GM19099 (cell line): ENCODE measurements around the gene GCNA.

Experiments
- POLR2A ChIP-seq: IDR thresholded peaks from 3 replicates; pipeline ENCODE4 v1.6.1; 2011; ENCODE audit warnings: low read depth; ENCODE audit not compliant: insufficient read length; ENCODE audit errors: extremely low read depth

The GCNA gene

DNA sequence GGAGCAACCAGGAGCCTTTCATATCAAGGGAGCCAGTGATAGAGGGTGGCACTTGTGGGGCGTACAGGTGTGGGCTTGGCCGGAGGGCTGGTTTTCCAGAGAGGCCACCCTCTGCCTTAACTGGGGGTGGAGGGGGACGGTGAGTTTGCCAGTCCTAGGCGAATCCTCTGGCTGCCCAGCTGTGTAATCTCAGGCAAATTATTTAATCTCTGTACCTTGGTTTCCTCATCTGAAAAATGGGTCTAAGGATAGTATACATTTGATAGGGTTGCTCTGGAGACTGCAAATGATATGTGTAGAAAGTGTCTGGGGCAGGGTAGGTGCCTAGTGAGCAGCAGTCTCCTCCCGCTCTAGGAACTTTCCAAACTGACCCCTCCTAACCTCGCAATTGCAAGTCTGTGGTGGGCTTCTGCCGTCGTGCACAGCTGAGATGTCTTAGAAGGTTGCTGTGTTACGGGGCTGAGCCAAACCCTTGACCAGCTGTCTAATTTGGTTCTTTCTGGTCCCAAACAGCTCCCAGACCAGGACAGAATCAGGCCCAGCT is 43.9 kb downstream of the GCNA start:
- no peak for TF ChIP-seq POLR2A

DNA sequence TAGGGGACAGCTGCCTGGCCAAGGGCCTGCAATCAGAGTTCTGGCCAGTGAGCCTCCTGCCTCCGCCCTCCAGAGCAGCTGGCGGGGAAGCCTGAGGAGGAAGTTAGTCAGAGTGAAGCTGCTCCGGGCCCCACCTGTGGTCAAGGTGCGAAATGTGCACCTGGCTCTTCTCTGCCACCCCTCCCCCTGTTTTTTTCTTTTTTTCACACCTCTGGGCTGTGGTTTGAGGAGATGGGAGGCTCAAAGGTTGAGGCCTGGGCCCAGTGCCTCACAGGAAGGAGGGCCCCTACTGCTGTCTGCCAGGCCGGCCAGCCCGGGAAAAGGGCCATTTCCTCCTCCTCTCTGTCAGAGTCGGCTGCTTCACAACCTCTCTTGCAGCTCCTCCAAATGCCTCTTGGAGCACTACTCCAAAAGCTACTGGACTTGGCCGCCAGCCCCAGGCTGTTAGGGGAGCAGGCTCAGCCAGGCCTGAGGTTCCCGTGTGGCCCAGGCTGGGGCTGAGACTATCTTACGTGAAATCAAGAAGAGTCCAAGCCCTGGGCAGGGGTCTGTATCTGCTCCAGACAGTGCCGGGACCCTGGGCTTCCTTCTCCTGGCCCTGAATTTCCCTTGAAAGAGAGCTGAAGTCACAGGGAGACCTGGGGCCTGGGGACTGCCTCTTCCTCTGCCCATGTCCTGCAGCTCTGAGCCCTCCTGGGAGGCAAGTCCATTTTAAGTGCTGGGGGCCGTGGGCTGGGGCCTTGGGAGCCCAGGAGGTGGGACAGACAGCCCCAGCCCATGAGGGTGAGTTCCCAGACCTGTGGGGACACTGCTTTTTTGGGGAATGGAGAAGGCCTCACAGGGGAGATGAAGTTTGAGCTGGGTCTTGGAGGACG is 44.6 kb downstream of the GCNA start:
- TF ChIP-seq POLR2A = peak; percentile 54

DNA sequence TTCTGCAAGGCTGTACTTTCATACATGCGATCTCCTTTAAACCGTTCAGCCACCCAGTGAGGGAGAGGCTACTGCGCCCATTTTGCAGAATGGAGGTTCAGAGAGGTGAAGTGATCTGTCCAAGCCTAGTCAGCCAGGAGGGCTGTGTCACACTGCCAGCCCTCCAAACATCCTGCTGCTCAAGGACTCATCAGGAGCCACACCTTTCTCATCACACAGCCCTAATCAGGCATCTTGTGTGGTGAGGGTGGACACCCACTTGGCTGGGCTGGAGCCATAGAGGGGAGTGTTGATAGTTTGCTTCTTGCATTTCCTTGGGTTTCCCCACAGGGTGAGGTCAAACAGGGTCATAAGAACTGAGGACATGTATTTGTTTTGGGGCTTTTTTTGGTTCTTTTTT is 45.5 kb downstream of the GCNA start:
- no peak for TF ChIP-seq POLR2A

DNA sequence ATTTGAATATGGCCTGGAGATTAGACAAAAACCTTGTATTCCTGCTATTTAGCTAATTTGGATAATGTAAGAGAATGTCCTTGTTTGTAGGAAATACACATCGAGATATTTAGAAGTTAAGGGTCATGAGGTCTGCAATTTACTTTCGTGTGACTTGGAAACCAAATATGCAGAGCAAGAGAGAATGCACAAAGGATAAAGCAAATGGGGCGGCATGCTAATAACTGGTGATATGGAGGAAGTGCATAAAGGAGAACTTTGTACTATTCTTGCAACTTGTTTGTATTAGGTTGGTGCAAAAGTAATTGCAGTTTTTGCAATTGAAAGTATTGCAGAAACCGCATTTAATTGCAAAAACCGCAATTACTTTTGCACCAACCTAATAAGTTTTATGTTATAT is 47.2 kb downstream of the GCNA start:
- TF ChIP-seq POLR2A = no peak

DNA sequence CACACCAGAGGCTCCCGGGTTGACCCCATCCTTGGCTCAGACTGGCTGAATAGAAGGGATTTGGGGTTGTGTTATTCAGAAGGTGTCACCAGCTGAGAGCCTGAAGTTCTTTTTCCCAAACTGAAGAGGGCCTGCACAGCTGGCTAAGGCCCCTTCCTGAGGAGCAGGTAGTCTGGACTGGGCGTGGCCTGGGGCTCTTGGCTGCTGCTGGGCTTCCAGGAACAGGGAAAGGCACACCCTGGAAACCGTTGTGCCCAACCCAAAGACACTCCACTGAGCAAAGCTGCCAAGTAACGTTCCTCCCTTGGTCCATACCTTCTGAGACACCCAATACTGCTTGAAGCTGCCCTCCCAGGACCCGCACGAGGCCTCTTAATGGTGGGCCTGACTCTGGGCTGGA is 48.3 kb downstream of the GCNA start:
- no peak for TF ChIP-seq POLR2A

DNA sequence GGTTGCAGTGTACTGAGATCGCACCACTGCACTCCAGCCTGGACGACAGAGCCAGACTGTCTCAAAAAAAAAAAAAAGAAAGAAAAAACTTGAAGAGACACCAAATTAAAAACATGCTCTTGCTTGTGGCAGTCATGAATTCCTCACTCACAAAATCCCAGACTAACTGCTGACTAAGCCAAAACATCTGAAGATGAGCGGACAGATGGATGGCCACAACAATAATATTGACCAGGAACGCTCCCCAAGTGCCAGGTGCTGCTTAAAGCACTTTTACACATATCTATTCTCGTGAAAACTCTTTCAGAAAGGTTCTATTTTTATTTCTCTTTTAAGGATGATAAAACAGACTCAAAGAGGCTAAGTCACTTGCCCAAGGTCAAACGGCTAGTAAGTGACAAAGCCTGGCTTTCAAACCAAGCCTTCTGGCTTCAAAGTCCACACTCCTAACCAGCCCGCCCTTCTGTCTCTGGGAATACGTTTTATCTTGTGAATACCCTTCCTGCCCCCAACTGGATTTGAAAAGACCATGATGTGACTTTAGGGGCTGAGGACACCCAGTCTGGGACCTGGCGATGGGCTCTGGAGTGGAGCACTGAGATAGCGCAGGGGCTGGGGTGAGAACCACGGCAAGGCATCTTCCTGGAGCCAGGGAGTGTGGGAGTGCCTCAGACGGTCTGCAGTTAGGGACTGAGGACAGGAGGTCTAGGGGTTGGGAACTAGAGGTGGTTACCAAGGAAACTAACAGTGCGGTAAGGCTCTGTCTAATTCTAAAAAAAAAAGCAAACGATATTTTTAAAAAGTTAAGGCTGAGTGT is 49.6 kb downstream of the GCNA start:
- TF ChIP-seq POLR2A = no peak

DNA sequence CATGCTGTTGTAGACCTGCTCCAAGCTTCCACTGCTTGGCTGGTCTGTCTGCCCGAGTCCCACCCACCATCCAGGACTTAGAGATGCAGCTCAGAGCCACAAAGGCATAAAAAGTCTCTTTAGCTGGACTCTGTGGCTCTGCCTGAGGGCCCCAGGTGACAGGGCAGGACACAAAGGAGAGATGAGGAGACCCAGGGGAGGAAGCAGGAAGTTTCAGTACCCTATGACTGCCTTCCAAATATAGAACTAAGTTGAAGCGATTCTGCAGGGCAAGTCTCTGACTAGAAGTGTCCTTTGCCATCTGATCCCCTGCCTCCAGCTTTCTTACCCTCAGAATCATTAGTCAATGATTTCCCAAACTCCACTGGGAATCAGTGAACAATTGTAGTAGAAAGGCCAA is 51.2 kb downstream of the GCNA start:
- TF ChIP-seq POLR2A = no peak

DNA sequence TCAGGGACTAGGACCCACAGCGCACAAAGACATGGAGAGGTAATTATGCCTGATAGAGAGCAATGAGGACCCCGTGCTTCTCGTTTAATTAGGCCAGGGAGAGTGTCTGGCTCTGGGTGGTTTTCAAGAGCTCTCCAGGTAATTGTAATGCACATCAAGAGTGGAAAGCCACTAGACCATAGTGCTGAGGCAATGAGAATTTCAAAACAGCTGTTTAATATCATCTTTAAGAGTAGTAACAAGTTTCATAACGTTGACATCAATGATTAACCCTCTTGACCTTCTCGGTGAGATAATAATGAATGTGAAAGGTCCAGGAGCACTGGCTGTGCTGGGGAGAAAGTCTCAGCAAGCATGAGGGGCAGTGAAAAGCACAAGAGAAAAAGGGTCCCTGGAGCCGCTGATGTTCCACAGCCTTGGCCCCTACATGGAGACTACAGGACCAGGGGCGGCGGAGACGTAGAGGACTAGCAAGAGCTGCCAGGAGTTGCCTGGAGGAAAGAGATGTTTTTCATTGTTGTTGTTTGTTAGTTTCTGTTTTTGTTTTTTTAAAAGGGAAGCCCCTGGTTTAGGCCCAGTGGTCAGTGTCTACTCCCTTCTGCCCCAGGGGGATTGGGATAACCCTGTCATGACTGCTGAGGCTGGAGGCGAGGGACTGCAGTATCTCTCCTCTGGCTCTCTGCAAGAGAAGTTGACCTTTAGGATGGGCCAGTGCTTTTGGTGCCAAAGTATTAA is 54.9 kb downstream of the GCNA start:
- TF ChIP-seq POLR2A = no peak

DNA sequence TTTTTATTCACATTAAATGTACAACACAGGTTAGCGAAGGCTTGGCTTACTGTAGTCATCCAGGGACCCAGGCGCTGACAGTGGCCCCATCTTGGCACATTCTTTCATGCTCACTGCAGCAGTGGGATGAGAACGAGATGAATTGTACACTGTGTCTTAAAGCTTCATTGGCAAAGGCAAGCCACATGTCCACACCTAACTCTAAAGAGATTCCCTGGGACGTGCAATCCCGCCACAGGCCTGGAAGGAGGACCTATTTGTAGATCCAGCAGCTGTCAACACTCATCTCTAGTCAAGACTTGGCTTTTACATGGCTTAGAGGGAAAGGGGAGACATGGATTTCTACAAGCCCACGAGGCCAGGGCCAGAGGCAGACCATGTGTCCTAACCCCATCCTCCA is 56.1 kb downstream of the GCNA start:
- TF ChIP-seq POLR2A = no peak

DNA sequence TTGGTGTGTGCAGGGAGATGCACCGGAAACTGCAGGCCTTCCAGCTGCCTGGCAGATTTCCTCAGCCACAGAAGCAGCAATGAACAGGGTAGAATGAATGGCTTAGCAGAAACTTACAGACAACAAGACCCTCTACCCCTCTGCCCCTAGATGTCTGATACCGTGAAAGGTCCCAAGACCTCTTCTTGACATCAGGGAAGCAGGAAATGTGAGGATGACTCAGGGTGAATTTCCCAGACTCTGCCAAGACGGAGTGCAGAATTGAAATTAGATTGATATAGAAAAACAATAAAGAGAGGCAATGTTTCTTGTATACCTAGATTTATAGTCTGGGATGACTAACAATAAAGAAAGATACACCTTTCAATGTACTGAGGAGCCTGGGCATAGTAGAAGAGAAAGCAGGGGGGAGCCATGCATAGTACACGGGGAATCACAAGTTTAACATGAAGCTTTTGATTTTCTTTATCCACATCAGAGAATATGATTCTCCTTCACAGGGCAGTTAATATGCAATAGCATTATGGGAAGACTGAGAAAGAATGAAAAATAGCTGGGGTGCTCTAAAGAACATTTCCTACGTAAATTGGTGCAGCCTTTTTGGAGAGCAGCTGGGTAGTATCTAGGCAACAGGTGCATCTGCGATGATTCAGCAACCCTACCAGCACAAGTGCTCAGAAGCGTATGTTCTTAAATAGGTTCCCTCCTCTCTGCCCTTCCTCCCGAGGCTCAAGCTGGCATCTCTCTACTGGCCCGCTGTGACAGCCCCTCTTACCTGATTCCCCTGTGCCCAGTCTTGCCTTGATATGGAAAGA is 58.4 kb downstream of the GCNA start:
- TF ChIP-seq POLR2A = no peak

DNA sequence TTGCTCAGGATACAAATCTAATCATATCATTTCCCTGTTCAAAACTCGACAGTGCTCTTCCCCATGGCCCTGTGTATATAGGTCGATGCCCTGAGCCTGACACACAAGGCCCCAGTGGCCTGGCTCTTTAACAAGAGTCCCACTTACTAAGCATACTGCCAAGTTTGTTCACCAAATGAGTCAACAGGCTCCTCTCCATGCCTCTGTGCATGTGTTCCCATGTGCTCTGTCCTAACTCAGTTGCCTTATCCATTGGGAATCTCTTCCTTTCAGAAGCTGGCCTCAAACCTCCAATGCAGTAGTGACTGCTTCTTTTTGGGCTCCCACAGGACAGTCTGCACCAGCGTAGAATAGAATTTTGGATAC is 59.0 kb downstream of the GCNA start:
- no peak for TF ChIP-seq POLR2A

DNA sequence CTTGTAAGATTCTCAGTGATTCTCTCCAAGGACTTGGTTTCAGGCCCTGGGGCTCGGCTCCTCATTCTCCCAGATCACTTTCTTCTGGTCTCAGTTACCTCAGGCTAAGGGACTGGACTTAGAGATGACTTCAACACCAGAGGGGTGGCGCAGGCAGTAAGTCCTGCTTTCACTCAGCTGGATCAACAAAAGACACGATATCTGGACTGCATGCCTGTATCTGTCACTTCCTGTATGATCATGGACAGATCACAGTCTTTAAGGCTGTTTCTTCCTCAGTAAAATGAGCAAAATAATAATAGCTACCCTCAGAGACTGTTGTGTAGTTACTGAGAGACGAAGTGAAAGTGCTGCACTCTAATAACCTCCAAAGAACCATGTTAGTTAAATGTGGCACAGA is 59.6 kb downstream of the GCNA start:
- TF ChIP-seq POLR2A = no peak

DNA sequence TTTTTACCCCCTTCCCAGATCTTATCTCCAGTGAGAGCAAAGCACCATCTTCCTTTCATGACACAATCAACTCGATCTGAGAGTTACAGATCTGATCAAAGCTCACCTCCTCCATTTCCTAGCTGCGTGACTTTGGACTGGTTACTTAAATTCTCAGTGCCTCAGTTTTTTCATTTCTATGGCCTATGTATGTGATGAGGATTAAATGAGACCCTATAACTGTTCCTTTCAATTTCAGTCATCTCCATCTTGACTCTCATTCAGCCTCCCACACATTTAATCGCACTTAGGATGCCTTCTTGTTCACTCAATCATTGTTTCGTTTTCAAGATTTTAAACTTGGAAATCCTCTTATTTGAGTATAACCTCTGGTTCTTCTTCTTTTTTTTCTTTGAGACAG is 60.2 kb downstream of the GCNA start:
- TF ChIP-seq POLR2A = no peak

DNA sequence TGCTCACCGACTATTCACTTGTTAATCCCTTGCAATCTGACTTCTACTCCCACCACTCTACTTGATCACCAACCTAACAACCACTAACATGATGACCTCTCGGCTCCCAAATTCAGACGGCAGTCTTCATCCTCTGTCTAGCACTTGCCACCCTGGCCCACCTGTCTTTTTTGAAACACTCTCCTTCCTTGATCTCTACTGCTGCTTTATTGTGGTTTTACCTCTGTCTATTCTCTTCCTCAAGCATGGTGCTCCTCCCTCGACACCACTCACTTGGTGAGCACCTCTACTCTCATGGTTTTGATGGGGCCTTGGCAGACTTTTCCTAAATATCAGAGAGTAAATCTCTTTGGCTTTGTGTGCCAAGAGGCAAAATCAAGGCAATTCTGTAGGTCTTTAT is 61.8 kb downstream of the GCNA start:
- TF ChIP-seq POLR2A = no peak
